SW480 (cell line): ENCODE measurements around the gene CST7.
"Not testable (repeated sequence)": the region's sequence is repeated elsewhere in the genome, so short reads cannot be mapped to it uniquely, and the experiment has no call there.

Source experiments
- DNase-seq: peaks from one replicate; pipeline ENCODE4 v3.0.0-alpha.2; 2016; ENCODE audit warnings: low spot score

The CST7 gene

DNA sequence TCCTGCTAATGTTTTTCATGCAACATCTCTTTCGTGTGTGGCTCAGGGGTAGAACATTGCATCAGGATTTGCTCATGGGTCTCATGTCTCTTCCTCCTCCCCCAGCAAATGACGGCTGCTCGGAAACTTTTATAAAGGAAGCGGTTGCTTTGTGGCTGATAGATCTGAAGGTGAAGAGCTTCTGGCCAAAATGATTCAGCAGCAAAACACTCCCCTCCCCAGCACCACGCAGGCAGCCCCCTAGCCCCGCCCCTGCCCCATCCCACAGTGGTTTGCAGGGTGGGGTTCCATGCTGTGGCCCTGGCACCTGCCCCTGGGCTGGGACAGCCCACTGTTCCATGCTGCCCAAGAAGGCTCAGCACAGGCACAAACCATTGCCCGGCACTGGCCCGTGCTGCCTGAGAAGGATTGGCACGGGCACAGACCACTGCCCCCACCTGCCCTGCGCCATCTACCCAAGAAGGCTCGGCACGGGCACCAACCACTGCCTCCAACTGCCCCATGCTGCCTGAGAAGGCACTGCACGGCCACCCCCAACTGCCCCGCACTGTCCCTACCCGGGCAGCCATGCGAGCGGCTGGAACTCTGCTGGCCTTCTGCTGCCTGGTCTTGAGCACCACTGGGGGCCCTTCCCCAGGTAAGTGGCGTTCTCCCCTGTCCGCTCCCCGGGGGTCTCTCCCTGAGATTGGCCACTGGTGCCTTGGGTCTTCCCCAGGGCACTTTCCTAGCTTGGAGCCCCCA is at the start of gene CST7:
Gene CST7, plus strand, starts transcription at position 331 of the 741 bp plus-strand sequence. Its CDS starts 237 bp downstream, at position 568.
- peak; percentile 99 for DNase-seq

GRCh38 chr20:24906806-24907205 is 42.3 kb upstream of the CST7 start:
- no peak for DNase-seq

DNA sequence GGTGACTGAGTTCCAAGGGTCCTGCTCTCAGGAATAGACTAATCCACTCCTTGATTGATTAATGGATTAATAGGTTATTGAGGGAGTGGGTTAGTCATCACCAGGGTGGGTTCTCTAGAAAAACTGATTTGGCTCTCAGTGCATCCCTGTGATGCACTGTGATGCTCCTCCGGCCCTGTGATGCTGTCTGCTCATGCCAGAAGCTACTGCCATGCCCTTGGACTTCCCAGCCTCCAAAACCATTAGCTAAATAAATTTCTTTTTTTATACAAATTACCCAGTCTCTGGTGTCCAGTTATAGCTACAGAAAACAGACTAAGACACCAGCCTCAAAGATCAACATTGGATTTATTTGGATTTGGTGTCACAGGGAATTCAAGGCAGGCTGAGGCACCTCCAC is 40.4 kb upstream of the CST7 start:
- no peak for DNase-seq

GRCh38 chr20:24909086-24909780 is 39.8 kb upstream of the CST7 start:
- no peak for DNase-seq

- no peak for DNase-seq
These were observed 39.2 kb upstream of the CST7 start for GRCh38 chr20:24909861-24910260.

DNA sequence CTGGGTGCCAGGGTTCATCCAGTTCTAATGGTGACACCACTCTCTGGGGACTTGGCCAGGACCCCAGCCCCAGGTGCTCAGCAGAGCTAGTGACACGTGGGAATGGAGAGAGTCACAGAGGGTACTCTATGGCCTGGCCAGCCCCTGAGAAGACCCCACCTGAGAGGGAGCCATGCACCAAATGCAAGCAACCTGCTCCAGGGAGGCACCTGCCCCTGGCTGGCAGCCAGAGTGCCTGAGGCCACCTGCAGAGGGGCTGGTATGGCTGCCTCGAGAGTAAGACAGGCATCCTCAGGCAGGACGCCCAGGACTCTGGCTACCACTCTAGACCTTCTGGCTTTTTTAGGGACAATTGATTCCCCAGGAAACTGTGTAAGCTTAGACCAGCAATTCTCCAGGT is 38.6 kb upstream of the CST7 start:
- no peak for DNase-seq

- no peak for DNase-seq
These were observed 37.6 kb upstream of the CST7 start for GRCh38 chr20:24911461-24911860.

DNA sequence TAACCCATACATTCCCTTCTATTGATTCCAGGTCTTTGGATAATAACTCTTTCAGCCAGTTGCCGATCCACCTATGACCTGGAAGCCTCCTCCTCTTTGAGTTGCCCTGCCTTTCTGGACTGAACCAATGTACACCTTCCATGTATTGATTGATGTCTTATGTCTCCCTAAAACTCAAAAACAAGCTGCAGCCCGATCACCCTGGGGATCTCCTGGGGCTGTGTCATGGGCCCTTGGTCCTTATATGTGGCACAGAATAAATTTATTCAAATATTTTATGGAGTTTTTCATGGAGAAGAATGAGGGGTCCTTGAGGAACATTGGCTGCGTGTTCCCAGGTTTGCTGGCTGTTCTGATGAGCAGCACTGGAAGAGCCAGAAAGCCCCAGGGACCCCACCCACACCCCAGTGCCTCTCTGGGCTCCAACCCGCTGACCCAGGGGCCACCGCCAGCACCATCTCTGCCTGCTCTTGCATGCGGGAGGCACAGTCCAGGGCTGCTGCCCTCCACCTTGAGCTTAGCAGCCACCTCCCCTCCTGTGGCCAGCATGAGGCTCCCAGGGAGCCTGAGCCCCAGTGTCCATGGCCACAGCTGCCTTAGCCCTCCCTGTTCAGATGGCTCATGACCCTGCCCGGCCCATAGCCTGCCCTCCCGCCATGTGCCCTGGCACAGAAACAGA is 36.5 kb upstream of the CST7 start:
- DNase-seq = no peak

DNA sequence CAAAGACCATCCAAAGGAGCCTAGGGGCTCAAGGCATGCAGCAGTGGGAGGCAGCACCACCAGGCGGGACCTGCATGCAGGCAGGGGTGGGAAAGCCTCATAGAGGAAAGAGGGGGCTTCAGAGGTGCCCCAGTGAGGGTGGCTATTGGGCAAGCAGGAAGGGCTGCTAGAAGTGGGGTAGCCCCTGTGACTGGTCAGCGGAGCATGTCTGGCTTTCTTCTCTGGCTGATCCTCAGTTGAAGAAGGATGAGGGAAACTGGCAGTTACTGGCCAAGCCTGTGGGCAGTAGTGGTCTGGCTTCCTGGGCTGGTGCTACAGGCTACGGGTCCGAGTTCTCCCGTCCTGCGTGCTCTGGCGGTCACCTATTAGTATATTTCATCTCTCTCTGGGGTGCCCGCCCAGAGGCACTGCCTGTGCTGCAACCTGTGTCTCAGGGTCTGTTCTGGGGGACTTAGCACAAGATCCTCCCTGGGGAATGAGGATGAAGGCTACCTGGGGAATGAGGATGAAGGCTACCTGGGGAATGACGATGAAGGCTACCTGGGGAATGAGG is 35.9 kb upstream of the CST7 start:
- DNase-seq = no peak

DNA sequence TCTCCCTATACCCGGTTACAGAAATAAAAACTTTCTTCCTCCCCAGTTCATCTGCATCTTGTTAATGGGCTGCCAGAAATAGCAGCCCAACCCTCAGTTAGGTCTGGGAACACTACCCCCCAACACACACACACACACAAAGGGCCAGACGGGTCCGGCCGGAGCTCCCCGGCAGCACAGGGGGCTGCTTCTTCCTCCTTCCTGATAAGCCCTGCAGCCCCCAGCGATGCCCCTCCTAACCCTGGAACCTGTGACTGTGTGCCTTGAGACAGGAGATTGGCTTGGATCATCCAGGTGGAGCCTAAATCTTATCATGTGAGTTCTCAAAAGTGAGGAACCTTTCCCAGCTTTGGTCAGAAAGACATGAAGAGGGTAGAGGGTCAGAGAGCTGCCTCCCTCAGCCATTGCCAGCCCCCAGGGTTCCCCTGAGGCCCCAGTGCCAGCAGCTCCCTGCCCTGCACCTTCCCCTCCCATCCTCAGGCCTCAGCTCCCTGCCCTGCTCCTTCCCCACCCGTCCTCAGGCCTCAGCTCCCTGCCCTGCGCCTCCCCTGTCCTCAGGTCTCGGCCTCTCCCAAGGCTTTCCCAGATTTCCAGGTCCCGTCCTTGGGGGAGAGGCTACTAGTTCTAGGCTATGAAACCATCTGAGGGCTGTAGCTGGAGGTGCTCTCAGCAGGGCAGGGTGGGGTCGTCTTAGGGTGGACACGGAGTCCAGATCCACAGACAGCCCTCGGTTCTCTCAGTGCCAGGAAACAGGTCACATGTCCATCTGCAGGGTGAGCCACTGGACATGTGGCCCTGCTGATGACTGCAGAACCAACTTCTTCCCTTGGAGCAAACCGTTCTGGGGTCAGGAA is 34.5 kb upstream of the CST7 start:
- no peak for DNase-seq

DNA sequence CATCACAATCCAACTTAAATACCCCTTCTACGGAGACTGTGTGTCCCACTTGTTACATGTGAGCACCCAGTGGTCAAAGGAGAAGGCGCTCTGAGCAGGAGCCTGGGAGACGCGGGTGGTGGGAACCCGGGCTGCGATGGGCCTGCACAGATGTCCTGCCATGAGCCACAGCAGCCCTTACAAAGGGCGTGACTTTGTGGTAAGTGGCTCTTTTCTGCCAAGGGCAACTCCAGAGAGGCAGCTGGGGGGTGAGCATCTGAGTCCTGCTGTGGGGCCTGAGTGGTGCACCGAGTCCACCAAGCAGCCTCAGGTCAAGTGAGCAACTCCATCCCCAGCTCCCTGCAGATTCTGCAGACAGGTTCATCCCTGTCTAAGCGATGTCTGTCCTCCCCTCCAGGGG is 33.6 kb upstream of the CST7 start:
- no peak for DNase-seq

DNA sequence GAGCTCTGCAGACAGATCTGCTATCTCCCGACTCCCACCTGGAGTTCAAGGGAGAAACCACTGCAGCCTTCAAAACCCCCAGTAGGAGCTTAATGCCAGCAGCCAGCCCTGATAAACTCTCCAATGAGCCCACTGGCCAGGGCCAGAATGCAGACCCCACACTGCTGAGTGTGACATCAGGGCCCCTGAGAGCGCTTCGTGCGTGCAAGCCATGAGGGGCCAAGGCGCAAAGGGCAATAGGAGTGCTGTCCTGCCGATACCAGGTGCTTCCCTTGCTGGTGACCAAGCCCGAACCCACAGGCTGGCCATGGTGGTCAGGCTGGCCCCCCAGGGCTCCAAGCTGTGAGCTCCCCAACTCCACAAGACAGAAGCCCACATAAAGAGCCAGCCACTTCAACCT is 33.2 kb upstream of the CST7 start:
- DNase-seq = no peak

DNA sequence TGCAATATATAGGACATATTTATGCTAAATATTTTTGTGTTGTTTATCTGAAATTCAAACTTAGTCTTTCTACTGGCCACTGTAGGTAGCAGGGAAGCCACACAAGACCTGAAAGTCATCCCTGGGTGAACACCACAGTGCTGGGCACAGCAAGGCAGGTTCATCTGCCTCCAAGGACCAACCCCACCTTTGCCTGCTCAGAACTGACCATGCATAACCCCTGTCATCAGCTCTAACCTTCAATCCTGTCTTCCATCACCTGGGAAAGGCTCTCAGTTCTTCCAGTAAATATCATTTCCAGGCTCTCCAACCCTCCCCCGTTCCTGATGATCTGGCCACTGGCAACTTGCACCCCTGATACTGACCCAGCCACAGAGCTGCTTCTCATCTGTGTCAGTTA is 32.7 kb upstream of the CST7 start:
- no peak for DNase-seq

GRCh38 chr20:24917056-24917455 is 32.0 kb upstream of the CST7 start:
- no peak for DNase-seq

DNA sequence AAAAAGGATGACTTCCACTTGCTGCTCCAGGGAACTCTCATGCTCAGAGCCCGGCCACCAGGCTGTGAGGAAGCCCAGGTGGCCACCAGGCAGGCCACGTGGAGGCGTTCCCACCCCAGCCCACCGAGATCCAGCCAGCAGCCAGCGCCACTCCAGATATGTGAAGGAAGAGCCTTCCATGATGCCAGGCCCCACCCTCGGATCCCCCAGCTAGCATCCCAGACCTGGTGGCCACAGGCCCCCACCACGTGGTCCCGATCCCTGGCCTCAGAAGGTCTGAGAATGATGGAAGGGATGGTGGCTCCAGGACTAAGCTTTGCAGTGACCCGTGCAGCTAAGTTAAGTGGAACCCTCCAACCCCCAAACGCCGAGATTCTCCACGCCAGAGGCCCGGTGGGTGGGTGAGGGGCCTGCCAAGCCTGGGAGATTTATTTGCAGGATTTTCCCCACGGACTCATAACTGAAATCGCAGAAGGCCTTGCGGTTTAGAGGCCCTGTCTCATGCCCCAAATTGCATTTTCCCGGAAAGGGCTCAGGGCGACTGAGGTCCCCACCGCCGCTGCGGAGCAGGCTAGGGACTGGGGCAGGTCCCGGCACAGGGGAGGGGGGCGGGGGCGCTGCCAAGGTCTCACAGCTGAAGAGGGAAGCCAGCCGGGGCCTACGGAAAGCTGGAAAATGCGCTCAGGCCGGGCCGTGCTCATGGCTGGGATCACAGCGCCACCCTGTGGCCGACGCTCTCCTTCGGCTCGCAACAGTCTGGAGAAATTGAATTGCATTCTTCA is 31.1 kb upstream of the CST7 start:
- DNase-seq = peak; percentile 66

DNA sequence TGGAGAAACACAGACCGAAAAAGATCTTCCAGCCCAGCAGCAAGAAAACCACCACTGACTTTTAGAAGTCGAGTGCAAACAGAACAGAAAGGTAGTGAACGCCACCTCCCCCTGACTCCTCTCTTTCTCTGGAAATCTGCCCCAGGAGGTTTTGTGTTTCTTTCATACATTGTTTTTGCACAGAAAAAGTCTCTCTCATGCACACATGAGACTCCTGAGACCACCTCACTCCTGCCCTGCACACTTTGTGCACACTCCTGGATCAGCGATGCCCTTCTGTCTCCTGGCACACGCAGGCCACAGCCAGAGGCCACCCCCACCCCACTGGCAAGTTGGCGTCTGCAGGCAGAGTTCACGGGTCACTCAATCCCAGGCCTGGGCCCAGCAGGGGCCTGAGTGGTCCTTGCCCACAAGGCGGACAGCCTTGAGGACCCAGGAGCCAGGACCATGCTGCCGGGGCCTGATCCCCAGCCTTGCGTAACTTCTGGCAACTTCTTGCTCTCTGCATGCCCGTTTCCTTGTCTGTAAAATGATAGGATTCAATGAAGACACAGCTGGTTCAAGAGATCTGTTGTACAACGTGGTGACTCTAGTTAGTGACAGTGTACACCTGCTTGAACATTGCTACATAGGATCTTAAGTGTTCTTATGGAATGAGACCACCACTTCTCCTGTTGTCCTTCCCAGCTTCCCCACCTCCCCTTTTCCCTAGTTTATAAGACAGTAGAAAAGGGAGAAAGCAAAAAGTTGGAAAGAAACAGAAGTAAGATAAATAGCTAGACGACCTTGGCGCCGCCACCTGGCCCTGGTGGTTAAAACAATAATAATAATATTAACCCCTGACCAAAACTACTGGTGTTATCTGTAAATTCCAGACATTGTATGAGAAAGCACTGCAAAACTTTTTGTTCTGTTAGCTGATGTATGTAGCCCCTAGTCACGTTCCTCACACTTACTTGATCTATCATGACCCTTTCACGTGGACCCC is 30.2 kb upstream of the CST7 start:
- DNase-seq = no peak

DNA sequence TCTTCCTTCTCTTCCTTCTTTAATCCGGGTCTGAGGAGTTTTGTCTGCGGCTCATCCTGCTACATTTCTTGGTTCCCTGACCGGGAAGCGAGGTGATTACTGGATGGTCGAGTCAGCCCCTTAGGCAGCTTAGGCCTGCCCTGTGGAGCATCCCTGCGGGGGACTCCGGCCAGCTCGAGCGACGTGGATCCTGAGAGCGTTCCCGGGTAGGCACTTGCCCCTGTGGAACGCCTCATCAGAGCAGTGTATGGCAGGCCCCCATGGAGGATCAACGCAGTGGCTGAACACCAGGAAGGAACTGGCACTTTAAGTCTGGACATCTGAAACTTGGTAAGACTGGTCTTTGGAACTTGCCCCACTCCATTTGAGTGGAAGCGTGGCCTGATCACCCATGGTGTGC is 29.4 kb upstream of the CST7 start:
- DNase-seq = not testable (repeated sequence)

- DNase-seq = not testable (repeated sequence)
These were observed 28.4 kb upstream of the CST7 start for GRCh38 chr20:24920706-24921105.

GRCh38 chr20:24929259-24929658 is 19.8 kb upstream of the CST7 start:
- not testable (repeated sequence) for DNase-seq
